Iris pigment epithelial cell (primary cell): Measurements from ENCODE around the gene RALY.
A peak's percentile ranks its signal among the peaks of the same experiment; 100 is the strongest.

Source experiments
- DNase-seq: peaks from one replicate; pipeline ENCODE4 v3.0.0-alpha.2; 2011; ENCODE audit warnings: low read depth

RALY gene

GRCh38 chr20:33986560-33987216, 7.0 kb upstream of the RALY start:
- DNase-seq, result no peak

- DNase-seq, result no peak
Observed at GRCh38 chr20:33990075-33990474, 3.6 kb upstream of the RALY start.

GRCh38 chr20:33991502-33991901, 2.2 kb upstream of the RALY start:
- DNase-seq, result no peak

DNA sequence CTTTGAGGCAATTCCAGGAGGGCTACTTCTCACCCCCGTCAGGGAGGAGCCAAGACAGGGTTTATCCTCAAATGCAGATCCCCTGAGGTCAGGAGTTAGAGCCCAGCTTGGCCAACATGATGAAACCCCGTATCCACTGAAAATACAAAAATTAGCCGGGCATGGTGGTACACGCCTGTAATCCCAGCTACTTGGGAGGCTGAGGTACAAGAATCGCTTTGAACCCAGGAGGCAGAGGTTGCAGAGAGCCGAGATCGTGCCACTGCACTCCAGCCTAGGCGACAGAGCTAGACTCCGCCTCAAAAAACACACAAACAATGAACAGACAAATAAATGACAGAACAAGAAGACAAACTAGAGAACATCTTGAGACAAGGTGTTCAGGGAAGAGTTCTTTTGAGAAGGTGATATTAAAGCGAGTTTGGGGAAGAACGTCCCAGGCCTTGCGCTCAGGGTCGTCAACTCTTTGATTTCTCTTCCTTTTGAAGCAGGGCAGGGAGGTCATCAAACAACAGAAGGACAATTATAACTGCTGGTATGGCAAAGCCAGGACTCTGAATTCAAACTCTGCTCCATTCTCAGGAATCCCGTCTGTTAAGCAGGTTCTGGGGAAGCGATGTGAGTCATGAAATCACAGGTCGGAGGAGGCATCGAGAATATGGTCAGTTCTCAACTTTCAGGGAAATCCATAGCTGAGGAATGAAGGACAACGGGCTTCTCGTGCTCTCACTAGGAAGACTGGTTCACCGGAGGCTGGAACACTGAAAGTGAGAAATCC, 1.4 kb upstream of the RALY start:
- DNase-seq, result peak; percentile 48

DNA sequence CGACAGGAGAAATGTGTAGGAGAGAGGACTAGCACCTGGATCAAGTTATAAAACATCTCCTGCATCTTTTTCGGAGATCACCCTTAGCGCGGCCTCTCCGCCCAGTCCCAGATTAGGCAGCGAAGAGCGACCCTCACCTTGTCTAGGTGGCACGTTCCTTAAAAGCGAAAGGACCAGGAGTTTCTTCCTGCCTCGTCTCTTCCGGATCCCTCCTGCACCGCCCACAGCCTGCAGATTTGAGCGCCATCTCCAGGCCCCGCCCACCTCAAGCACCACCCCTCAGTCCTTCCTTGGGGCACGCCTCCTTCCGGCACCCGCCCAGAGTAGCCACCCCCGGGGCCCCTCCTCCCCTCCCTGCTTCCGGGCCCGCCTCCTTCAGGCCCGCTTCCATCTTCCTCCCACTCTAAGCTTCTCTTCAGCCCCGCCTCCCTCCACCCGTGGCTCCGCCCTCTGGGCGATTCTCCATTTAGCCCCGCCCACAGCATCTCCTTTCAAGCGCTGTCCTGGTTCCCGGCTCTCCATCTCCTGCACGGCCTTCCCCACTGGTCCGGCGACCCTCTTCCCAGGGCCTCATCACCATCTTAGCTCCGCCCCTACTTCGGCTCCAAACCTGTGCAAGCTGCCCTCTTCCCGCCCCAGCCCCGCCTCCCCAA, 662 bp upstream of the RALY start:
- DNase-seq, result peak; percentile 98

DNA sequence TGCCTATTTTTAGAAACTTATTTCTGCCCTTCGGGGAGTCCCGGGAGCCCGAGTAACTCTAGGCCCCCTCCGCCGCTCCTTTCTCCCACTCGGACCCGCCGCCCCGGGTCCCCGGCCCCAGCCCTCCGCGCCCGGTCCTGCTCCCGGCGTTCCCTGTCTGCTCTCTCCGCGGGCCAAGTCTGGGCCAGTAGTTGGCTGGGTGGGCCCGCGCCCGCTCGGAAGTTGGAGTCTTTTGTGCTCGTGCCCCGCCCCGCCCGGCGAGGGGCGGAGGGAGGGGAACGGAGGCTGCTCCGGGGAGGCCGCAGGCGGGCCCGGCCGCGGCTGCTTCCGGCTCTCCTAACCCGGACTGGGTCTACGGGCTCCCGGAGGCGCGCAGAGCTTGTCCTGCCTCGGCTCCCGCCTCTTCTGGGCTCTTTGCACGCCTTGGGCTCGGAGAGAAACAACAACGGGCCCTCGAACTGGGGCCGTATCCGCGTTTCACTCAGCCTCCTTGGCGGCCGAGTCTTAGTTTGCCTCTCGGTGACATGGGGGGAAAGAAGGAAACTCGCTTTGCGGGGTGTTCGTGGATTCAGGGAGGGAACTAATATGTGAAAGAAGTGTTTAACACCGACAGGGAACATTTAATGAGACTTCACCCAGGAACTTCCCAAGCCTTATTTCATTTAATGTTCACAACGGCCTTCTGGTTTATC, 657 bp downstream of the RALY start:
- DNase-seq, result peak; percentile 78

DNA sequence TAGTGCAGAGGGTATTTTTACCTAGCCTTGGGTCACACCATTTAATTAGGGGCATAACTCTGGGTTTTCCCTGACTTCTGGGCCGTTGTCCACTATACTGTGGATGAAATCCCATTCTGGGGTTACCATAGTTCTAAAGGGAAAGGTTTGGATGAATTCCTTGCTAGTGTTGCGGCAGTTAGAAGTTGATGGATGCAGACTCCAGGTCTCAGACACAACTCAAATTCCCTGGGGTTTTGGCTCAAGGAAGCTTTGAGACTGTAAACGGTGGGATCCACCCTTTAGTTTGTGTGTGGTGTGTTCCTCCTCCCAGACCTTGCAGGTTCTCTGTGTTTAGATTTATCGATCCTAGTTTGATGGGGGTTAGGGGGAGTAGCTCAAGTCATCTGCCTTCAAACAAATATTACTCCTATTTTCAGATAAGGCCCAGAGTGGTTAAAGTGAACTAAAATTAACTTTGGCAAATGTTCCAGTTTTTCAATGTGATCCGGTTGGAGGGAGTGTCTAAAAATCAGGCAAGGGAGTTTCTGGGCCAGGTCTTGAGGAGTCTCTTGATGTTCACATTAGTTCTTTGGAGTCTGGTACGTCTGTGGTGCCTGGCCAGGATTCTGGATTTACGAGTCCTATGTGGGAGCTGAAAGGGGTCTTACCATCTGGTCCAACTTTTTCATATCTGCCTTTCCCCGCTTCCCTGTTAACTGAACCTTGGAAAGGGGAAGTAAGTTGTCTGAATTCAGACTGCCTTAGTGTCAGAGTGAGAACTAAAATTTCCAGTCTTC, 1.5 kb downstream of the RALY start:
- peak; percentile 17 for DNase-seq

DNA sequence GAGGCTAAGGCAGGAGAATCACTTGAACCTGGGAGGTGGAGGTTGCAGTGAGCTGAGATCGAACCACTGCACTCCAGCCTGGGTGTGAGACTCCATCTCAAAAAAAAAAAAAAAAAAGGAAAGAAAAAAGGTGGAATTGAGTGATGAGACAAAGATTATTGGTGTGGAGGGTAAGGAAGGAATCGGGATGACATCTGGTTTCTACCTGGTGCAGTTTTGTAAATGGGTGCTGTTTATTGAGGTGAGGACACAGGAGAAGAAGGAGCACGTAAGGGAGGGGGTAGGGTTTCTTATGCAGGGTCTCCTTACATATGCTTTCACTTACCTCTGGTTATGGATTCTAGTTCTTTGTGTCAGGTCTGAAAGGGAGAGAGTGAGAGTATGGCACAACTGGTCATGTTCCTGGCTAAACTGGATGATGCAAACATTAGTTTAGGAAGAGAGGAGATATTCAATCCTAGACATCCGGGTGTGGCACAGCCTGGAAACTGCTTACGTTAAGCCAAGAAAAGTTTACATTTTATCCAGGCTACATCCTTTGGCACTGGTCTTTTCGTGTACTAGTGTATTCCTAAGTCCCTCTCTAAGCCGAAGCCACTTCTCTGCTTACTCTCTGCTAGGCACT, 5.4 kb downstream of the RALY start:
- no peak for DNase-seq

- DNase-seq, result no peak
Observed at GRCh38 chr20:34001378-34001777, 7.7 kb downstream of the RALY start.

DNA sequence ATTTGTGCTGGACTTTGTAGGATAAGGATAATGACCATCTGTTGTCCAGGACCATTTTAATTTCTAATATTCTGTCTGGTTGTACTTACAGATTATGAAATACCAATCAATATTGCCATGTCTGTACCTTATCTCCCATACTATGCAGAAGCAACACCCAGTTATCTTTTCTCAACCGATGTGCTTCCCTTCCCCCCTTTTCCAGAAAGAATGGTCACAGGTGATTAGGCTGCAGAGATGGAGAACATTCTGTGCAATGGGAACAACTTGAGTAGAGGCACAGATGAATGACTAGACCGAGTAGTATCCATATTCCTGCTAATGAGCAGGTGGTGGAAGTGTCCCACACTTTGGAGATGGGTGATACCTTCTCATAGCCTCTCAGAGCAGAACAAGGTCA, 10.5 kb downstream of the RALY start:
- no peak for DNase-seq

- DNase-seq, result no peak
Observed at GRCh38 chr20:34004790-34005457, 11.2 kb downstream of the RALY start.

GRCh38 chr20:34006619-34007018, 12.9 kb downstream of the RALY start:
- DNase-seq, result no peak

DNA sequence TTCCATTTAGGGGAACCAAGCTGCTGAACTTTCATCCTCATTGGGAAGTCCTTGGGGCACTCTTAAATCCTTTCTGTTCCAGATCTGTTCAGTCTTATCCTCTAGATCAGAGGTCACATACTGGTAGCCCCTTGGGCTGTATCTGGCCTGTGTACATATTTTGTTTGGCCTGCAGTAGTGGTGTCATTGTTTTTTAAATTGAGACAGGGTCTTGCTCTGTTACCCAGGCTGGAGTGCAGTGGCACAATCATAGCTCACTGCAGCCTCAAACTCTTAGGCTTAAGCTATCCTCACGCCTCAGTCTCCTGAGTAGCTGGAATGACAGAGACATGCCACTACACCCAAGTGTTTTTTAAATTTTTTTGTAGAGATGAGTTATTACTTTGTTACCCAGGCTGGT, 14.8 kb downstream of the RALY start:
- no peak for DNase-seq

DNA sequence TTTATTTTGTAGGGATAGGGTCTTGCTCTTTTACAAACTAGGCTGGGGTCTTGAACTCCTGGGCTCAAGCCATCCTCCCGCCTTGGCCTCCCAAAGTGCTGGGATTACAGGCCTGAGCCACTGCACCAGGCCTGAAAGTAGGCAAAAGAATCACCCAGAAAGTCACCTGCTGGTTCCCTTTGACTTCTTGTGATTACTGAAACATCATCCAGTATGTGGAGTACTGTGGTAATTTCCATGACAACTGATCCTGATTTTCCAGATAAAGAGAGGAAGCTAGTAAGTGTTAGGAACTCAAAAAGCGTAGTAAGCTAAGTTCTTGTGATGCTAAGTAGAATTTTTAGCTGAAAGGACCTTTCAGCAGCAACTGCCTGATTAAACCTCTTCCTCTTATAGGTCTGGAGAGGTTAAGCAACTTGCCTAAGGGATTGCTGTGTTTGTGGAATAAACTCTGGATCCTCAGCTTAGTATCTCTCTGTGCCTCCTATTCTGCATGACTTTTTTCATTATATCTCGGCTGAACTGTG, 16.8 kb downstream of the RALY start:
- DNase-seq, result no peak

GRCh38 chr20:34011275-34011674, 17.6 kb downstream of the RALY start:
- no peak for DNase-seq

GRCh38 chr20:34012330-34012729, 18.6 kb downstream of the RALY start:
- DNase-seq, result no peak

- no peak for DNase-seq
Observed at GRCh38 chr20:34012735-34013134, 19.0 kb downstream of the RALY start.

DNA sequence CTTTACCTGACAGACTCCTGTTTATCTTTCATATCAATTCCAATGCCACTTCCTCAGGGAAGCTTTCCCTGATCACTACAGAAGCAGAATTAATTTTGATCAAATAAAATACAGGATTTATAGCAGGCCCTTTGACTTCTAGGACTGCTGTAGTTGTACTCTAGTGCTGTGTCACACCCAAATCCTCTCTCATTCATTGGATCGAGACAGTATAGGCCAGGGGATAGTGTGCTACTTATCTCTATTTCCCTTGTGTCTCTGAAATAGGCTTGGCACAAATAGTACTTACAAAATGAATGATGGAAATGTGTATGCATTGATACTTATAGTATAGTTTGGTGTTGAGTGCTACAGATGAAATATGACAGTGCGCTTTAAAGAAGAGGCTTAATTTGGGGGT, 19.8 kb downstream of the RALY start:
- DNase-seq, result no peak

DNA sequence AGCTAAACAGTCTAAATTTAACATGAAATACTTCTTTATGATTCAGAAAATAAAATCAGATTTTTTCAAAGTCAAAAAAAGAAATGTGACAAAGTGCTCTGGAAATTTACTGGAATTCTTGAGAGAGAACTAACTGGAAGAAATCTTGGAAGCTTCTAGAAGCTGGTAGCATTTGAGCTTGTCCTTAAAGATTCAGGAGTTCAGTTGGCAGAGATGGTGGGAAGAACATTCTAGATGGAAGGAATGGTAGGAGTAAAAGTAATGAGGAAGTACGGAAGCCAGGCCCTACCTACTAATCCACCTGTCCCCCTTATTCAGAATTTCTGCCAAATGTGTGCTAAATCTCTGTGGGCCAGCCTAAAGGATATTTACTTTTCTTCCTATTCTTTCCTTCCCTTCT, 21.2 kb downstream of the RALY start:
- DNase-seq, result no peak
